Measurements from ENCODE around the gene TEKT2.

TEKT2 gene

GRCh38 chr1:36087233-36088123, 3.6 kb downstream of the TEKT2 start:
- Histone ChIP-seq H3K27me3 (ENCODE audit: low read depth, low read length) (no peaks in the 10 kb centered on the region), H3K27ac (ENCODE audit: low read length) (no peak overlapping the region), H4K20me1 (ENCODE audit: insufficient read depth, low read length) (no peaks in the 10 kb centered on the region), H3K9me3 (ENCODE audit: insufficient read depth, low read length) (no peaks in the 10 kb centered on the region), H3K4me3 (ENCODE audit: low read length) (no peak overlapping the region), H3K36me3 (replicated peaks; ENCODE audit: low read depth, low read length) (no peaks in the 10 kb centered on the region), H3K4me2 (ENCODE audit: low read length) (peak overlapping the region; percentile 77; the same call in 1 of the 2 replicates), H3K9ac (ENCODE audit: low read length) (no peak overlapping the region), H3K79me2 (ENCODE audit: low read length) (peaks cover 16% of the 10 kb centered on the region), H3K4me1 (ENCODE audit: low read length) (no peaks in the 10 kb centered on the region), H2AFZ (ENCODE audit: low read depth, low read length) (no peak overlapping the region)
- TF ChIP-seq CTCF (IDR thresholded peaks at IDR 0.05; ENCODE audit: low read depth, low read length), result no peak
- TF ChIP-seq EZH2phosphoT487 (IDR thresholded peaks at IDR 0.05; ENCODE audit: low read depth), result no peak

- peaks cover 16% of the 10 kb centered on the region for H3K79me2 ChIP-seq (ENCODE audit: low read length)
- peak overlapping the region; percentile 18 for H3K27ac ChIP-seq (ENCODE audit: low read length)
- no peaks in the 10 kb centered on the region for H3K9me3 ChIP-seq (ENCODE audit: insufficient read depth, low read length)
- H3K9ac ChIP-seq (ENCODE audit: low read length), result peak overlapping the region; percentile 77
- TF ChIP-seq EZH2phosphoT487 (IDR thresholded peaks at IDR 0.05; ENCODE audit: low read depth) (no peak), CTCF (IDR thresholded peaks at IDR 0.05; ENCODE audit: low read depth, low read length) (no peak)
- H3K36me3 ChIP-seq (replicated peaks; ENCODE audit: low read depth, low read length), result peaks cover 1% of the 10 kb centered on the region
- no peaks in the 10 kb centered on the region for H3K27me3 ChIP-seq (ENCODE audit: low read depth, low read length)
- H3K4me1 ChIP-seq (ENCODE audit: low read length), result no peaks in the 10 kb centered on the region
- no peaks in the 10 kb centered on the region for H4K20me1 ChIP-seq (ENCODE audit: insufficient read depth, low read length)
- peak overlapping the region; percentile 77 for H3K4me2 ChIP-seq (ENCODE audit: low read length)
- H2AFZ ChIP-seq (ENCODE audit: low read depth, low read length), result peak overlapping the region; percentile 86
- H3K4me3 ChIP-seq (ENCODE audit: low read length), result peak overlapping the region; percentile 93
These were observed 4.3 kb downstream of the TEKT2 start for GRCh38 chr1:36088265-36088576.

GRCh38 chr1:36088577-36089392, 4.9 kb downstream of the TEKT2 start, which contains the start of gene ADPRS:
ADPRS (plus strand) TSS chr1:36088892; CDS start chr1:36088905, 13 bp downstream.
- H3K27ac ChIP-seq (ENCODE audit: low read length), result peak within 1 kb of the TSS; percentile 18
- peak within 1 kb of the TSS; percentile 86 for H2AFZ ChIP-seq (ENCODE audit: low read depth, low read length)
- peak within 1 kb of the TSS; percentile 97 for H3K4me2 ChIP-seq (ENCODE audit: low read length)
- H3K79me2 ChIP-seq (ENCODE audit: low read length), result peaks cover 16% of the 10 kb centered on the region
- peak within 1 kb of the TSS; percentile 77 for H3K9ac ChIP-seq (ENCODE audit: low read length)
- no peaks in the 10 kb centered on the region for H3K27me3 ChIP-seq (ENCODE audit: low read depth, low read length)
- H3K9me3 ChIP-seq (ENCODE audit: insufficient read depth, low read length), result no peaks in the 10 kb centered on the region
- TF ChIP-seq CTCF (IDR thresholded peaks at IDR 0.05; ENCODE audit: low read depth, low read length) (peak; percentile 82), EZH2phosphoT487 (IDR thresholded peaks at IDR 0.05; ENCODE audit: low read depth) (no peak)
- H4K20me1 ChIP-seq (ENCODE audit: insufficient read depth, low read length), result no peaks in the 10 kb centered on the region
- peak within 1 kb of the TSS; percentile 93 for H3K4me3 ChIP-seq (ENCODE audit: low read length)
- no peaks in the 10 kb centered on the region for H3K4me1 ChIP-seq (ENCODE audit: low read length)
- H3K36me3 ChIP-seq (replicated peaks; ENCODE audit: low read depth, low read length), result peaks cover 3% of the 10 kb centered on the region

Measured in OCI-LY3 (cell line).